Ishikawa (cell line): ENCODE measurements around the gene LMO3.

Experiments
- CEBPB ChIP-seq: IDR thresholded peaks from 2 replicates; pipeline ENCODE4 v1.6.1; 2012
- CREB1 ChIP-seq: IDR thresholded peaks from 2 replicates; pipeline ENCODE4 v1.6.1; 2012; ENCODE audit warnings: low read depth
- EP300 ChIP-seq: IDR thresholded peaks from 2 replicates; pipeline ENCODE4 v1.6.1; 2012; ENCODE audit warnings: borderline replicate concordance
- FOXM1 ChIP-seq: IDR thresholded peaks from 2 replicates; pipeline ENCODE4 v1.6.1; 2012; ENCODE audit warnings: low read depth, borderline replicate concordance
- NFIC ChIP-seq: IDR thresholded peaks from 2 replicates; pipeline ENCODE4 v1.6.1; 2012
- TAF1 ChIP-seq: IDR thresholded peaks from 2 replicates; pipeline ENCODE4 v1.6.1; 2012; ENCODE audit warnings: low read depth, mild to moderate bottlenecking
- TCF12 ChIP-seq: IDR thresholded peaks from 2 replicates; pipeline ENCODE4 v1.6.1; 2012; ENCODE audit warnings: low read depth
- TEAD4 ChIP-seq: IDR thresholded peaks from 2 replicates; pipeline ENCODE4 v1.6.1; 2012
- TF ChIP-seq, protein P1 (sequence below): IDR thresholded peaks from 2 replicates; pipeline ENCODE4 v1.6.1; 2012; ENCODE audit warnings: low read depth, mild to moderate bottlenecking
- TF ChIP-seq, protein P2 (sequence below): IDR thresholded peaks from 2 replicates; pipeline ENCODE4 v1.6.1; 2012

DNA sequence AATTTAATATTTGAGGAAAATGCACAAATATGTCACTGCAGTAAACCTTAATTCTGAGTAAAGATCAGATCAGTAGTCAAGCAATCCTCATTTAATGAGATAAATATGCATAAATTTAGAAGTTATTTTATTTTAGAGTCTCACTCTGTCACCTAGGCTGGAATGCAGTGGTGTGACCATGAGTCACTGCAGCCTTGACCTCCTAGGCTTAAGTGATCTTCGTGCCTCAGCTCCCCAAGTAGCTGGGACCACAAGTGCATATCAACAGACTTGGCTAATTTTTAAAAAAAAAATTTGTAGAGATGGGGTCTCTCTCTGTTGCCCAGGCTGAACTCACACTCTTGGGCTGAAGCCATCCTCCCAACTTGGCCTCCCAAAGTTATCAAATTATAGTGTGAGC, 41.3 kb downstream of the LMO3 start:
- TF ChIP-seq, protein P1, sequence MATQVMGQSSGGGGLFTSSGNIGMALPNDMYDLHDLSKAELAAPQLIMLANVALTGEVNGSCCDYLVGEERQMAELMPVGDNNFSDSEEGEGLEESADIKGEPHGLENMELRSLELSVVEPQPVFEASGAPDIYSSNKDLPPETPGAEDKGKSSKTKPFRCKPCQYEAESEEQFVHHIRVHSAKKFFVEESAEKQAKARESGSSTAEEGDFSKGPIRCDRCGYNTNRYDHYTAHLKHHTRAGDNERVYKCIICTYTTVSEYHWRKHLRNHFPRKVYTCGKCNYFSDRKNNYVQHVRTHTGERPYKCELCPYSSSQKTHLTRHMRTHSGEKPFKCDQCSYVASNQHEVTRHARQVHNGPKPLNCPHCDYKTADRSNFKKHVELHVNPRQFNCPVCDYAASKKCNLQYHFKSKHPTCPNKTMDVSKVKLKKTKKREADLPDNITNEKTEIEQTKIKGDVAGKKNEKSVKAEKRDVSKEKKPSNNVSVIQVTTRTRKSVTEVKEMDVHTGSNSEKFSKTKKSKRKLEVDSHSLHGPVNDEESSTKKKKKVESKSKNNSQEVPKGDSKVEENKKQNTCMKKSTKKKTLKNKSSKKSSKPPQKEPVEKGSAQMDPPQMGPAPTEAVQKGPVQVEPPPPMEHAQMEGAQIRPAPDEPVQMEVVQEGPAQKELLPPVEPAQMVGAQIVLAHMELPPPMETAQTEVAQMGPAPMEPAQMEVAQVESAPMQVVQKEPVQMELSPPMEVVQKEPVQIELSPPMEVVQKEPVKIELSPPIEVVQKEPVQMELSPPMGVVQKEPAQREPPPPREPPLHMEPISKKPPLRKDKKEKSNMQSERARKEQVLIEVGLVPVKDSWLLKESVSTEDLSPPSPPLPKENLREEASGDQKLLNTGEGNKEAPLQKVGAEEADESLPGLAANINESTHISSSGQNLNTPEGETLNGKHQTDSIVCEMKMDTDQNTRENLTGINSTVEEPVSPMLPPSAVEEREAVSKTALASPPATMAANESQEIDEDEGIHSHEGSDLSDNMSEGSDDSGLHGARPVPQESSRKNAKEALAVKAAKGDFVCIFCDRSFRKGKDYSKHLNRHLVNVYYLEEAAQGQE: no peak
- no peak for TF ChIP-seq TAF1
- TF ChIP-seq FOXM1: no peak
- TF ChIP-seq CREB1: no peak
- no peak for TF ChIP-seq EP300
- no peak for TF ChIP-seq NFIC
- TF ChIP-seq, protein P2, sequence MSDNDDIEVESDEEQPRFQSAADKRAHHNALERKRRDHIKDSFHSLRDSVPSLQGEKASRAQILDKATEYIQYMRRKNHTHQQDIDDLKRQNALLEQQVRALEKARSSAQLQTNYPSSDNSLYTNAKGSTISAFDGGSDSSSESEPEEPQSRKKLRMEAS: no peak
- TF ChIP-seq TCF12: no peak
- no peak for TF ChIP-seq TEAD4
- no peak for TF ChIP-seq CEBPB
